CD14-positive monocyte (primary cell): ENCODE measurements around the gene NFATC2. TPM values are rescaled to one million over a fixed set of nuclear protein-coding genes. Genes with fewer than 3 reads are reported as not detected.

Source experiments
- DNase-seq, 3 donors: peaks; one replicate each; pipeline ENCODE4 v3.0.0-alpha.2; 2011 to 2022
- H2AFZ ChIP-seq: 2 replicates; pipeline ENCODE4 v1.6.0; 2012; ENCODE audit warnings: mild to moderate bottlenecking, low read depth, low read length, inconsistent platforms; ENCODE audit not compliant: insufficient read depth, poor library complexity, severe bottlenecking
- H3K27ac ChIP-seq, 2 donors: 1 replicate in 1 of 2; 2 replicates in 1 of 2; pipeline ENCODE4 v1.5.1; 2012 to 2013; ENCODE audit warnings: low read length in 2 of 2, control low read depth in 1 of 2, inconsistent platforms in 1 of 2, low read depth in 1 of 2, mild to moderate bottlenecking in 1 of 2
- H3K27me3 ChIP-seq, 2 donors: one replicate each; pipeline versions ENCODE4 v1.6.0 to v1.6.1; 2011 to 2013; ENCODE audit warnings: low read length in 2 of 2; ENCODE audit not compliant: control insufficient read depth in 2 of 2, insufficient read depth in 2 of 2
- H3K36me3 ChIP-seq, 2 donors: replicated peaks in 1 of 2; 1 replicate in 1 of 2; 2 replicates in 1 of 2; pipeline versions ENCODE4 v1.5.1 to v1.6.1; 2012 to 2013; ENCODE audit warnings: low read length in 2 of 2, control low read depth in 1 of 2, inconsistent platforms in 1 of 2, mild to moderate bottlenecking in 1 of 2; ENCODE audit not compliant: insufficient read depth in 2 of 2, control insufficient read depth in 1 of 2
- H3K4me1 ChIP-seq, 2 donors: 1 replicate in 1 of 2; 2 replicates in 1 of 2; pipeline versions ENCODE4 v1.5.1 to v1.6.1; 2012 to 2013; ENCODE audit warnings: low read length in 2 of 2, control low read depth in 1 of 2, inconsistent platforms in 1 of 2, mild to moderate bottlenecking in 1 of 2, moderate library complexity in 1 of 2; ENCODE audit not compliant: insufficient read depth in 2 of 2, control insufficient read depth in 1 of 2
- H3K4me2 ChIP-seq: replicated peaks from 2 replicates; pipeline ENCODE3; 2012; ENCODE audit warnings: low read length, moderate library complexity, mild to moderate bottlenecking; ENCODE audit not compliant: poor library complexity, severe bottlenecking; ENCODE audit errors: extremely low read depth
- H3K4me3 ChIP-seq, 3 experiments: fragments of 200-600 bp in 1 of 3; sonication (generic) in 1 of 3; replicated peaks in 1 of 3; 1 replicate in 2 of 3; 2 replicates in 1 of 3; pipeline ENCODE4 v1.5.1; 2011 to 2013; ENCODE audit warnings: low read length in 3 of 3, mild to moderate bottlenecking in 3 of 3, control low read depth in 2 of 3, low read depth in 2 of 3, inconsistent platforms in 1 of 3, moderate library complexity in 1 of 3
- H3K79me2 ChIP-seq: 2 replicates; pipeline ENCODE4 v1.6.0; 2012; ENCODE audit warnings: mild to moderate bottlenecking, control low read depth, inconsistent platforms, low read length, moderate library complexity; ENCODE audit not compliant: insufficient read depth
- H3K9ac ChIP-seq: 2 replicates; pipeline ENCODE4 v1.6.0; 2017; ENCODE audit warnings: low read length, mild to moderate bottlenecking; ENCODE audit not compliant: insufficient read depth, poor library complexity, severe bottlenecking
- H3K9me3 ChIP-seq, 2 donors: replicated peaks in 1 of 2; 1 replicate in 1 of 2; 2 replicates in 1 of 2; pipeline versions ENCODE4 v1.5.1 to v1.6.1; 2012 to 2013; ENCODE audit warnings: low read length in 2 of 2, control low read depth in 1 of 2; ENCODE audit not compliant: control insufficient read depth in 1 of 2, insufficient read depth in 1 of 2
- H4K20me1 ChIP-seq: 2 replicates; pipeline ENCODE4 v1.6.0; 2012; ENCODE audit warnings: mild to moderate bottlenecking, low read length, control low read depth, moderate library complexity; ENCODE audit not compliant: insufficient read depth
- H3K27ac Mint-ChIP-seq, 7 donors: one replicate each; pipeline ENCODE4 v1.8.0; 2020; ENCODE audit warnings: mild to moderate bottlenecking in 7 of 7, mixed read lengths in 7 of 7, moderate library complexity in 6 of 7, inconsistent platforms in 2 of 7
- H3K27me3 Mint-ChIP-seq, 3 donors: one replicate each; pipeline ENCODE4 v1.8.0; 2021 to 2022; ENCODE audit warnings: low read depth in 3 of 3, mild to moderate bottlenecking in 3 of 3, mixed read lengths in 3 of 3, moderate library complexity in 3 of 3, inconsistent platforms in 1 of 3
- H3K36me3 Mint-ChIP-seq, 2 donors: one replicate each; pipeline ENCODE4 v1.8.0; 2020; ENCODE audit warnings: mixed read lengths in 2 of 2, inconsistent platforms in 1 of 2, mild to moderate bottlenecking in 1 of 2
- H3K4me1 Mint-ChIP-seq: one replicate; pipeline ENCODE4 v1.8.0; 2020; ENCODE audit warnings: mild to moderate bottlenecking, mixed read lengths
- H3K4me3 Mint-ChIP-seq, 2 donors: one replicate each; pipeline ENCODE4 v1.8.0; 2020; ENCODE audit warnings: mild to moderate bottlenecking in 2 of 2, mixed read lengths in 2 of 2, moderate library complexity in 1 of 2
- H3K9me3 Mint-ChIP-seq, 7 donors: one replicate each; pipeline ENCODE4 v1.8.0; 2020 to 2022; ENCODE audit warnings: mixed read lengths in 7 of 7, mild to moderate bottlenecking in 6 of 7, moderate library complexity in 6 of 7, inconsistent platforms in 2 of 7
- CTCF ChIP-seq: fragments of 200-600 bp; IDR thresholded peaks from one replicate; pipeline ENCODE4 v1.8.0; 2022; ENCODE audit warnings: antibody characterized with exemption, mild to moderate bottlenecking
- WGBS: methylation state at CpG from one replicate; pipeline ENCODE4 v1.1.5; 2013; ENCODE audit warnings: missing lambda C conversion rate; ENCODE audit not compliant: insufficient coverage; 5-methylcytosine and 5-hydroxymethylcytosine counted together
- intact Hi-C, 2 donors: fragments of 100-400 bp; cut with micrococcal nuclease; formaldehyde crosslinking; loops; one replicate each; pipeline versions ENCODE4 v1.15.0 to v1.15.1; 2023
- polyA plus RNA-seq, 3 donors: library from polyadenylated mRNA; depleted of rRNA in 1 of 3; unstranded in 2 of 3; stranded (reverse) in 1 of 3; fragments of 300-500 nt in 2 of 3; fragments of >200 nt in 1 of 3; fragmentation: Illumina TruSeq in 2 of 3; gene quantifications; 1 replicate in 2 of 3; 2 replicates in 1 of 3; pipeline ENCODE4 v1.2.3, GENCODE V29; 2012 to 2021

Gene NFATC2
- polyA plus RNA-seq, 3 donors, result 0.03 to 0.18 (median 0.11) TPM

DNA sequence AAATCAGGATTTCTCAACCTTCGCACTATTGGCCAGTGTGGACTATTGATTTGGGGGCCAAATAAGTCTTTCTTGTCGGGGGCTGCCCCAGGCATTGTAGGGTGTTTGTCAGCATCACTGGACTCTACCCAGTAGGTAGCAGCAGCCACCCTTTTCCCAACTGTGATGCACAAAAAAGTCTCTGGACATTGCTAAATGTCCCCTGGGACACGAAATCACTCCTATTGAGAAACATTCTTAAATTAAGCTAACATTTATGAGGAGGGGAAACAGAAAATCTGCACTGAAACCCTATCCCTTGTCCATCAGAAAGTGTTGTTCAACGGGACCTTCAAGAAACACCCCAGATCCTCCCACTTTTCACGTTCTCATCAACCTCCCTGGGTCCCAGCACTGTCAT, 54.2 kb downstream of the NFATC2 start:
- Mint-ChIP-seq H3K9me3 (peaks cover 0 to 5% (median 0%) of the 10 kb centered on the region in 7 donors), H3K36me3 (peaks cover 0 to 4% of the 10 kb centered on the region in 2 donors), H3K27me3 (peaks cover 13 to 25% (median 16%) of the 10 kb centered on the region in 3 donors), H3K27ac (no peak overlapping the region), H3K4me1 (peaks cover 18% of the 10 kb centered on the region), H3K4me3 (no peak overlapping the region)
- Histone ChIP-seq H3K27me3 (peaks cover 0 to 14% of the 10 kb centered on the region in 2 donors), H3K36me3 (no peaks in the 10 kb centered on the region), H2AFZ (no peak overlapping the region), H3K4me3 (no peak overlapping the region), H3K4me2 (no peak overlapping the region), H3K4me1 (peaks cover 15 to 16% of the 10 kb centered on the region in 2 donors), H3K79me2 (no peaks in the 10 kb centered on the region), H4K20me1 (no peaks in the 10 kb centered on the region), H3K27ac (no peak overlapping the region), H3K9me3 (no peaks in the 10 kb centered on the region), H3K9ac (no peak overlapping the region)
- no peak for DNase-seq
- intact Hi-C loops, result no loop called here
- TF ChIP-seq CTCF, result no peak
- 100% methylated on average over 3 of the region's 5 CpGs for WGBS

- Mint-ChIP-seq H3K4me1 (peaks cover 17% of the 10 kb centered on the region), H3K36me3 (peaks cover 0 to 4% of the 10 kb centered on the region in 2 donors), H3K9me3 (peaks cover 0 to 5% (median 0%) of the 10 kb centered on the region in 7 donors), H3K27me3 (peaks cover 9 to 19% (median 14%) of the 10 kb centered on the region in 3 donors), H3K27ac (no peak overlapping the region), H3K4me3 (no peak overlapping the region)
- Histone ChIP-seq H3K9ac (no peak overlapping the region), H3K36me3 (no peaks in the 10 kb centered on the region), H3K9me3 (no peaks in the 10 kb centered on the region), H3K4me2 (no peak overlapping the region), H3K79me2 (no peaks in the 10 kb centered on the region), H2AFZ (no peak overlapping the region), H3K27me3 (peaks cover 0 to 11% of the 10 kb centered on the region in 2 donors), H4K20me1 (no peaks in the 10 kb centered on the region), H3K4me3 (no peak overlapping the region), H3K4me1 (peaks cover 13 to 15% of the 10 kb centered on the region in 2 donors), H3K27ac (no peak overlapping the region)
- 98% methylated on average over 15 of the region's 20 CpGs for WGBS
- TF ChIP-seq CTCF, result no peak
- intact Hi-C loops, result no loop called here
- no peak for DNase-seq
Measured at GRCh38 chr20:51487565-51488268, 54.8 kb downstream of the NFATC2 start.
